GM21528 (cell line): ENCODE results near the gene PTTG1.
"Not testable (repeated sequence)": the region's sequence is repeated elsewhere in the genome, so short reads cannot be mapped to it uniquely, and the experiment has no call there.

ENCODE experiments used
- ATAC-seq: cut with Tn5 transposase; IDR thresholded peaks from one replicate; pipeline ENCODE4 v1.9.1; 2021; ENCODE audit warnings: mild to moderate bottlenecking, moderate library complexity; ENCODE audit not compliant: unreplicated experiment, low FRiP score

Gene PTTG1

DNA sequence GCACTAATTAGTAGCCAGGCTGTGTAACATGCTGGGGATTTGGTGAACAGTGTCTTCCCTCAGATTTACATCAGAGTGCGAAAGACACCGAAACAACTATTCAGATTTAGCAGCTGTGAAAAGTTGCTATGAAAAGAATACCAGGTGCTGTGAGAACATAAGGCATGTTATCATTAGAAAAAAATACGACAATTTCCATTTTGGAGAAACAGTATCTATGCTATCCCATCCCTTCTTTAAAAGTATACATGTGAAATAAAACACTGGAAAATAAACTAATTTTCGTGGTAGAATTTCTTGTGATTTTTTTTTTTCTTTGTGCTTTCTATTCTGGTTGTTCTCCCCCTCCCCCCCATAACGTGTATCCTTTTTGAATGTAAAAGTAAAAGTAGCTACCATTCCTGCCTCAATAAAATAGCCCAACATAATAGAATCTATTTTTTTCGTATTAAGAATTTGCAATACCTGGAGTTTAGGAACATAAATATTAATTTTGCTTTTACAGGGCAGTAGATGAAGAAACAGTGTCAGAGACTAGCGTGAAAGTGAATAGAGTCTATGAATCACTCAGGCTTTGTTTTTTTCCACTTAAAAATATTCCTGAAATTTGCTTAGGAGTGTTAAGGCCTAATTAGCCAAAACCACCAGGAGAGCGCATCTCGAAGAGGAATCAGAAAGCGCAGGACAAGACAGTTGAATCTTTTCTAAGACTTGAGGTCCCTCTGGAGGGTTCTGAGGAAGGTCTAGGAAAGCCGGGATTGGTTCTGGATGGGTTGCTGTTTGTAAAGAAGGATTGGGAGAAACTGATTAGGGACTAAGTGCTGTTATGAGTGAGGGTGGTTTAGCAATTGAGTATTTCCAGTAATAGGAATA lies 2.0 kb upstream of the PTTG1 start:
- ATAC-seq, result peak; percentile 37

DNA sequence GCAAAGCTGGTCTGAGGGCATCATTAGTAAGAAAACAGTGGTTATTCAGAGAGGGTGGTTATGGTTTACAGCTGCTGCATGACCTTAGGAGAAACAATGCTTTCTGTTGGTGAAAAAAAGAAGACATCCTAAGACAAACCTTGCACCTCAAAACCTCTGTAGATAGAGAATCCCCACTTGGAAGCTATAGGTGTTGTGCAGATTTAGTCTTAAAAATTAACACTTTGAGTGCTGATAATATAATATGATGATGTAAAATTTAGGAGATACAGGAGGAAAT lies 1.4 kb upstream of the PTTG1 start:
- ATAC-seq, result no peak

DNA sequence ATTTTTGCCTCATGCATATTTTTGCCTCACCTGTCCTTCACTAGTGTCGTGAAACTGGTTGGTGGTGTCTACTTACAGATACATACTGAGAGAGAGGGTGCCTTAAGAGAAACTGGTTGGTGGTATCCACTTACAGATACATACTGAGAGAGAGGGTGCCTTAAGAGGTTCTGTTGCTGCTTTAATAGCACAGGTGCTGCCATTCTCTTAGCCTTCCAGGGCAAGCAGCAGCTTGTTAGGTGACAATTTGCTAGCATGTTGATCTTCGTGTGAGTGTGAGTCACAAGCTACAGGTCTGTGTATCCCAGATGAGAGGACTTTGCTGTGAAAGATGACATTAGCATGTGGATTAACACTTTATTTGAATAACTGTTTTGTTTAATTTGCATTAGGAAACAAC lies 1.4 kb downstream of the PTTG1 start:
- no peak for ATAC-seq

DNA sequence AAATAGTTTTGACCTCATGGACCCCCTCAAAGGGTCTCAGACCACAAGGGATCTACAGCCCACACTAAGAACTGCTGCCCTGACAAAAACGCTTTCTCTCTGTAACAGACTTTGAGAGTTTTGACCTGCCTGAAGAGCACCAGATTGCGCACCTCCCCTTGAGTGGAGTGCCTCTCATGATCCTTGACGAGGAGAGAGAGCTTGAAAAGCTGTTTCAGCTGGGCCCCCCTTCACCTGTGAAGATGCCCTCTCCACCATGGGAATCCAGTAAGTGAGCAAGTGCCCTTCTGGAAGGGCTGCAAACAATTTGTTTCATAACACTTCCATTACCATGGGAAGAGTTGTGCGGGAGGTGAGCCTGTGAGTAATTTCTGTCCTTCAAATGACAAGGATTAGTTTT lies 6.0 kb downstream of the PTTG1 start:
- ATAC-seq, result no peak

DNA sequence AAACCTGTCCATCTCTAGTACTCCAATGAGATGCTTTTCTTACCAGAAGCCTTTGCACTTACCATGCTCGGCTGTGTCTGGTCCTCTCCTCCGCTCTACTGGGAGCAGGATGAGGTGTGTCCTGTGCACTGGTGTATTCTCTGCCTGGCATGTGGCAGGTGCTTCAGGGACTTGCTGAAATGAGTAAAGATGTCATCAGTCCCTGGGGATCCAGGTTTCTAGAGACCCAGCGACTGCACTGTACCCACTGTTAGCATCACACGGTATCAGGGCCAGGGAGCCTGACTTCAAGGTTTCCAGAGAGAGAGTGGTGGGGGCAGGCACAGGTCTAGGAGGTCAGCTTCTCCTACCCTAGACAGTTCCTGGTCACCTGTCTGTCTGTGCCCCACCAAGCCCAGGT lies 10.5 kb downstream of the PTTG1 start:
- ATAC-seq, result no peak

DNA sequence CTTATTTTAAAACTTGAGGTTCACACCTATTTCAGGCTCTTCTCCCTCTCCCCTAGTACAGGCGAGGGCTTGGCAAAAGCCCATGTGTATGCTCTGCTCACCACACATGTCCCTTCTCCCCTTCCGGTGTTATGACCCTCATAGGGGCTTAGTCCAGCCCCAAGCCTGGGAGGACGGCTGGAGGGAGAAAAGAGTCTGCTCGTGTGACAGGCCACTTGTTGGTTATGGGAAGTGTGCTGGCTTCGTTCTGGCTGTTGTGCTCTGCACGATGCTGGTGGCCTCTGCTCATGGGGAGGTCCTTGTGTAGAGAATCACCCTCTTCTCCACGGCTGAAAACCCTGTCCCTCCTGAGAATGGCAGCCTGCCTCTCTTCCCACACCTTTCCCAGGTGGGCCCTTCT lies 11.1 kb downstream of the PTTG1 start:
- ATAC-seq, result no peak

DNA sequence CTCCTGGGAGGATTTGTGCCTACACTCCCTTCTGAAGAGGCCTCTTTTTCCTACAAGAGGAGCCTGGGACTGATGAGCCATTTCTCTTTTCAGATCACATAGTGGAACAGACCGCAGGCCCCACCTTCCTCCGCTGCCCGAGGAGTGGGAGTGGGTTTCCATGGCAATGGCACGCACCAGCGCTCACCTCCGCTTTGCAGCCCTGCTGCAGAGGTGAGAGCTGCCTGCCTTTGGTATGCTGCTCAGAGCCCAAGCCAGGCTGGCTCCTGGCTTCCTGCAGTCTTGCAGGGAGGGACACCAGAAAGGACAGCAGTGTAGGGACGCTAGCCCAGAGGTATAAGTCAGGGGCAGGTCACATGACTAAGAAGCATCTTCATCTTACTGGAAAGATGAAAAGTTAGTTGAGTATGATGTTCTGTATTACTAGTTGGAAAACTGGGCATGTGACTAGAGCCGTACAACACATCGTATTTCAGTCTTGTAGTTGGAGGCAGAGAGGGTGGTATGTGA lies 12.4 kb downstream of the PTTG1 start:
- peak; percentile 81 for ATAC-seq

DNA sequence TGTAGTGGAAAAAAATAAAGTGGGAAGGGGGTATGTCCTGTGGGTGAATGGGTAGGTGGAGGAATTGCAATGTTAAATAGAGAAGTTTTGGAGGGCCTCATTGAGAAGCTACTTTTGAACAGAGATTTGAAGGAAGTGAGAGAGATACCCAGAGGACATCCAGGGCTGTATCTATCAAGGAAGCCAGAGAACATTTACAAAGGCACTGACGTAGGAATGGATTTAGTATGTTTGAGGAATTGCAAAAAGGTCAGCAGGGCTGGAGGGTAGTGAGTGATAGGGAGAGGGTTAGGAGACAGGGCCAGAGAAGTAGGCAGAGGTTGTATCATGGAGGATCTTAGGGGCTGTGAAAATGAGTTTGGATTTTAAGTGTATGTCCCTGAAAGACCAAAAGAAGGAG lies 13.9 kb downstream of the PTTG1 start:
- ATAC-seq, result no peak

DNA sequence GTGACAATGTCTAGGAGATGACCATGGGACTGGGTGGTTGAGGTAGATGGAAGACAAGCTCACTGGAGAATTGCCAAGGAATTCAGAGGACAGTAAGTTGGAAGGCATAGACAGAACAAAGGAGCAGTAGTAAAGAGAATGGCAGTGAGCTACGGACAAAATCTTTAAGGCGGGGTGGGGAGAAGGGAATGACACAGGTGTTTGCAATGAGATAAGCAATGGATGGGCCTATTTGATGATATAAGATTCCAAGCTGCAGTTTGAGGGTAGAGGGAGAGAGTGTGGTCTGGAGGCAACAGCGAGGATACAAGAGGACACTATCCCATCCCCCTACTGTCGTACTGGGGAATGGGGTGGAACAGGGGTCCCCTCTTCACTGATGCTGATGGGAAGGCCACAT lies 14.4 kb downstream of the PTTG1 start:
- no peak for ATAC-seq

DNA sequence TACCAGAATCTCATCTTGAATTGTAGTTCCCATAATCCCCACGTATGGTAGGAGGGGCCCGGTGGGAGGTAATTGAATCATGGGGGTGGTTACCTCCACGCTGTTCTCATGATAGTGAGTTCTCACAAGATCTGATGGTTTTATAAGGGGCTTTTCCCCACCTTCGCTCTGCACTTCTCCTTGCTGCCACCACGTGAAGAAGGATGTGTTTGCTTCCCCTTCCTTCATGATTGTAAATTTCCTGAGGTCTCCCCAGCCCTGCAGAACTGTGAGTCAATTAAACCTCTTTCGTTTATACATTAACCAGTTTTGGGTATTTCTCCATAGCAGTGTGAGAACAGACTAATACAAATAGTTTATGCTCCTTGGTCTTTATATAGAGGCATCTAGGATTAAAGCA lies 15.0 kb downstream of the PTTG1 start:
- not testable (repeated sequence) for ATAC-seq

DNA sequence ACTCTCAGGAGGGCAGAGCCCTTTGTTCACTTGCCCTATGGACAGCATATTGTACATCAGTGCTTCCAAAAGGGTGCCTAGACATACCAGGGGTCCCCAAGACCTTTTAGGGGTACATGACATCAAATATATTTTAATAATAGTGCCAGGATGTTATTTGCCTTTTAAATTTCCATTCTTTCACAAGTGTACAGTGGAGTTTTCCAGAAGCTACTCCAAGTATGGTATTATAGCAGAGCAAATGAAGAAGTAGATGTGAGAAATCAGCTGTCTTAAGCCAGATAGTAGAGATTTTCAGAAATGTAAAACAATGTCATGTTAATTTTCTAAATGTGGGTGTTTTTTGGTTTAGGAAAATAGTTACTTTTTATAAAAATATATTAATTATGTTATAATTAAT lies 15.6 kb downstream of the PTTG1 start:
- no peak for ATAC-seq

DNA sequence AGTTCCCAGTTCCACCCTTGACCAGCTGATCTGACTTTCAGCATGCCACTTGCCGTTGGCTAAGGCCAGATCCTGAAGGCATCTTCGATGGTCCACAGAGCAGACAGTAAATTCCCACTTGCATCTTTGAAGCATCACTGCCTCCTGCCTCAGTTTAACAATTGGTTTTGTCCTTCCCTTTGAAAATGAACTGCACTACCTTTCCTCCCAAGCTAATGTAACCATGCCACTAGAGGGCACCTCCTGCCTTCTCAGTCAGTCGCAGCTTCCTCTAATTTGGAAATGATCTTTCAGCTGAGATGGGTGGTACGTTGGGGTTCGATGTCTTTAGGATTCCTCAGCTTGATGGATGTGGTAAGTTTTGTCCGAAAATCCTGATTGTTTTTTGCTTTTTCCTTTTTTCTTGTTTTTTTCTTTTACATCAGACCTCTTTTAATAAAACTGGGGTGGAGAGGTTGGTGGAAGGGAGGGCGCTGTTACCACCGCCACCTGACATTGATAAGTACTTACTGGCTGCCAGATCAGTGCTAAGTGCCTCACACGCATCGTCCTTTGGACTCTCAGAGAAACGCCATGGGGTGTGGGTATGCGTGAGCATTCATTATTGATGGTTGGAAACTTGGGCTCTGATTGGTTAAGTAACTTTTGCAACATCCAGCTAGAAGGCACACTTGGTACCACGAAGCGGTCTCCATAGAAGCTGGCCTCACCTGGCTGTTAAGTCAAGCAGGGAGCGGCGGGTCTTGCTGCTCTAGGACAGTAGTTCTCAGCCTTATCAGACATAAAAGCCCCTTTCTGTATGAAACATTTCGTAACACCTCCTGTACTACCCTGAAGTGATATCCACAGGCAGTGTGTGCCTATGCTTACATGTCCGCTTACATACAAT lies 16.9 kb downstream of the PTTG1 start:
- ATAC-seq, result peak; percentile 46

DNA sequence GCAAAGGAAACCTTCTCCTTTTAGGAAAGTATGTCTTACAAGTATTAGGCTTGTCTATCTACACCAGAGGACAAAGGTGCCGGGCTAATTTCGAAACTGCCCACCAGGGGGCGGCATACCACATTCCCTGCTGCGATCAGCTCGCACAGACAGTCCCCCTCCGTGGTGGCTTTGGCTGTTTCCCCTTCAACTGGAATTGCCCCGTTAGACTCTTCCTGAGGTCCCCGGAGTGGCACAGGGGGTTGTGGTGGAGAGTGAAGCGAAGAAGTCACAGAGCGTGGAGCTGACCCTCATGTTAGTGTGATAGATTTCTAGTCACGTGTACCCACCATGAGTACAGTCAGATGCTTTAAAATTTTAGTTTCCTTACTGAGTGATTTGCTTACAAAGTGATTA lies 17.5 kb downstream of the PTTG1 start:
- ATAC-seq, result peak; percentile 68

DNA sequence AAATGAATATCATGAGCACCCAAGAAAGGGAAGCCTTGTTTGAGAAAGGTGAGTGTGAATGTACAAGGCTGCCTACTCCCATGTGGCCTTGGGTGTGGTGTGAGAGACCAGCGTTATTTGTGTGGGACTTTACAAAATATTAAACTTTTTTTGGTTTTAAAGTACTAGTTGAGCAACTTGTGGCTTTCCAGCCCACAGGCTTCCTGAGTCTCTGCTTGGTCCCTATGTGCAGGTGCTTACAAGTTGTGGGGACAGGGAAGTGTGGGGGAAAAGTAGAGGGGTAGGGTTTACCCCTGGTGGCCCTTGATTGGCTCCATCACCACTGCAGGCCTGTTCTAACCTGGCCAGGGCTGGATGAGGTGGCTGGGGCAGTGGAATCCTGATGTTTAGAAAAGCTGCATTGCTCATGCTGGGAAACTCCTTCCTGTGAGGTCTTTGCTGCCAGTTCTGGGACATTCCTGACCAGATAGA lies 19.7 kb downstream of the PTTG1 start:
- peak; percentile 26 for ATAC-seq

DNA sequence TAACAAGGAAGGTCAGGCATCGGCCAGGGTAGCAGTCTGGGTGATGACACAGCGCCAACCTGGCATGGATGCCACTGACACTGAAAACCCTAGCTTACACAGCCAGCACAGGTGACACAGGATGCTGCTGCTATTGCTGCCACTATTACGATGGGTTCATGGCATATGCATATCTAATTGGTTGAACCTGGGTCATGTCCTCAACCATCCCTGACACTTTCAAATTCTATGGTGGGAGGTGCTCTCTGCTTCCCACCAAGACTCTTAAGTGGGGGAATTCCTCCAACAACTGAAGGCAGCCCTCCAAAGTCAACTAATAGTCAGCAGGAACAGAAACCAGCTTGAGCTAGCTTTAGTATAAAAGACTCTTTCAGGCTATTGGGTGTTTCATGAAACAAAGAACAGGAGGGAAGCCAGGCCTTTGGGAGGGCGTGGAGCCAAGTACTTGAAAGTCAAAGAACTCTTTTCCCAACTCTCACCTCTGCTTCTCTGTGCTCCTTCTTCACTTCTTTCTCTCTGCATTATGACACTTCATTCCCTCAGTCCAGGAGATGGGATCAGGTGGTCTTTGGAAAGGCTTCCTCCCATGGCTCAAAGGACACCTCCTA lies 21.3 kb downstream of the PTTG1 start:
- no peak for ATAC-seq

DNA sequence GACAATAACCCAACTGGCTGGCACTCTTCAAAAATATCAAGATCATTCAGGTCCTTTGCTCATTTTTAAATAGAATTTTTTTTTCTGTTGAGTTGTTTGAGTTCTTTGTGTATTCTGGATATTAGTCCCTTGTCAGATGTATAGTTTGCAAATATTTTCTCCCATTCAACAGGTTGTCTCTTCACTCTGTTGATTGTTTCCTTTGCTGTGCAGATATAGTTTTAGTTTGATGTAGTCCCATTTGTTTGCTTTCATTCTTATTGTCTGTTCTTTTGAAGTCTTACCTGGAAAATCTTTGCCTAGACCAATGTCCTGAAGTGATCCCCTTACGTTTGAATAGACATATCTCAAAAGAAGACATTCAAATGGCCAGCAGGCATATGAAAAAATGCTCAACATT lies 22.8 kb downstream of the PTTG1 start:
- no peak for ATAC-seq

DNA sequence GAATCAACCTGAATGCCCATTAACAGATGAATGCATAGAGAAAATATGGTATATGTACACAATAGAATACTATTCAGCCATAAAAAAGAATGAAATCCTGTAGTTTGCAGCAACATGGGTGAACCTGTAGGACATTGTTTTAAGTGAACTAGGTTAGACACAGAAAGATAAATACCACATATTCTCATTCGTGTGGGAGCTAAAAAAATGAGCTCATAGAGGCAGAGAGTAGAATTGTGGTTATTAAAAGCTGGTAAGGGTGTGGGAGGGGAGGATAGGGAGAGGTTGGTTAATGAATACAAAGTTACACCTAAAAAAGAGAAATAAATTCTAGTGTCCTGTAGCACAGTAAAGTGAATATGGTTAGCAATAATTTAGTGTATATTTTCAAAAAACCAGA lies 23.5 kb downstream of the PTTG1 start:
- ATAC-seq, result no peak

DNA sequence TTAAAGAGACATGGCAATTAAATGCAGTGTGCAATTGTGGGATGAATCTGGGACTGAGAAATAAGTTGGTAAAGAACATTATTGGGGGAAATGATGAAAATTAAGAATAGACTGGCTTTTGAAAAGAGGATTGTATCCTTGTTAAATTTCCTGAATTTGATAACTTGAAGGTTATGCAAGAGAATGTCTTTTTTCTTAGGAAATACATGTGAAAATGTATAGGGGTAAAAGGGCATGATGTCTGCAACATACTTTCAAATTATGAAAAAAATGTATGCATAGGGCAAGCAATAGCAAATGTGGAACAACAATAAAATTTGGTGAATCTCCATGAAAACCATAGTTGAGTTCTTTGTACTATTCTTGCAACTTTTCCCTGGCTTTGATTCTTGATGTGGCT lies 24.1 kb downstream of the PTTG1 start:
- ATAC-seq, result no peak

DNA sequence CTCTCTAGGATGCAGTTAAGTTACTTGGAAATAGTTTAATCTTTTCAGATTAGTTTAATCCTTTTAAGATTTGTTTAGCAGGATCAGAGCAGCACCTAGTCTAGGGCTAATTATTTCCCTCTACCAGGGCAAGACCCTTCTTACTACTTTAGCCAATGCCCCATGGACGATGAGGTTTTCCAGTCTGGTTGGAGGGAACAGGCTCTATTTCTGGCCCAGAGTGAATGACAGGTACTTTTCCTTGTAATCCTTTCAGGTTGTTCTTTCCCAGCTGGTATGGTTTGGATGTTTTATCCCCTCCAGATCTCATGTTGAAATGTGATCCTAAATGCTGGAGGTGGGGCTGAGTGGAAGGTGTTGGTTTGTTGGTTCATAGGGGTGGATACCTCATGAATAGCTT lies 27.2 kb downstream of the PTTG1 start:
- ATAC-seq, result no peak

DNA sequence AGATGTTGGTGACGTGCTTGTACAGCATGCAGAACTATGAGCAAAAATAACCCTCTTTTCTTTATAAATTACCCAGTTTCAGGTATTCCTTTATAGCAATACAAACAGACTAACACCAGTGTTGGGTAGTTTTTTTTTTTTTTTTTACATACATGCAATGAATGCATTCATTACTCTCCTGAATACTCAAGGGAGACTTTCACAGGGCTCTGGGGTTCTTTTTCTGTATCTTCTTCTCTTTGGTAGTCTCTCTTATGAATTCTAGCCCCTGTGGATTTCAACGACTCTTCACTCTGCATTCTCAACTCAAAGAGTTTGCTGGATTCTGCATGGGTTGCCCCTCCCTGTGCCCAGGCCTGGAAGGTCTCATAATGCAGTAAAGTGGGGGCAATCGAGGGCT lies 27.8 kb downstream of the PTTG1 start:
- ATAC-seq, result no peak
